IPS-15b (cell line): ENCODE data around the gene ADAM15.
A peak's percentile ranks its signal among the peaks of the same experiment; 100 is the strongest.

Source experiments
- H3K27me3 ChIP-seq: one replicate; pipeline ENCODE4 v1.6.1; 2013; ENCODE audit warnings: low read length; ENCODE audit not compliant: control insufficient read depth, insufficient read depth
- H3K36me3 ChIP-seq: one replicate; pipeline ENCODE4 v1.6.1; 2013; ENCODE audit warnings: low read length; ENCODE audit not compliant: control insufficient read depth, insufficient read depth
- H3K4me1 ChIP-seq: one replicate; pipeline ENCODE4 v1.6.1; 2013; ENCODE audit warnings: mild to moderate bottlenecking, low read length; ENCODE audit not compliant: control insufficient read depth, insufficient read depth
- H3K4me3 ChIP-seq: one replicate; pipeline ENCODE4 v1.5.1; 2013; ENCODE audit warnings: low read depth, low read length
- H3K9ac ChIP-seq: one replicate; pipeline ENCODE4 v1.6.1; 2013; ENCODE audit warnings: low read depth, mild to moderate bottlenecking, low read length
- H3K9me3 ChIP-seq: one replicate; pipeline ENCODE4 v1.6.1; 2013; ENCODE audit warnings: mild to moderate bottlenecking, low read length; ENCODE audit not compliant: control insufficient read depth, insufficient read depth

Gene ADAM15

GRCh38 chr1:155082301-155083051, 31.4 kb downstream of the ADAM15 start:
- Histone ChIP-seq H3K36me3 (no peaks in the 10 kb centered on the region), H3K9me3 (no peaks in the 10 kb centered on the region), H3K4me3 (peak overlapping the region; percentile 52), H3K4me1 (peaks cover 12% of the 10 kb centered on the region), H3K9ac (no peak overlapping the region), H3K27me3 (peaks cover 59% of the 10 kb centered on the region)

GRCh38 chr1:155083052-155083541, 32.0 kb downstream of the ADAM15 start:
- Histone ChIP-seq H3K4me1 (peaks cover 14% of the 10 kb centered on the region), H3K27me3 (peaks cover 53% of the 10 kb centered on the region), H3K9ac (no peak overlapping the region)

GRCh38 chr1:155083865-155084721, 33.0 kb downstream of the ADAM15 start:
- H3K9me3 ChIP-seq = no peaks in the 10 kb centered on the region
- no peaks in the 10 kb centered on the region for H3K36me3 ChIP-seq
- peaks cover 14% of the 10 kb centered on the region for H3K4me1 ChIP-seq
- peaks cover 50% of the 10 kb centered on the region for H3K27me3 ChIP-seq
- no peak overlapping the region for H3K9ac ChIP-seq
- peak overlapping the region; percentile 93 for H3K4me3 ChIP-seq

More at GRCh38 chr1:155083052-155083541, 32.0 kb downstream of the ADAM15 start:
- H3K4me3 ChIP-seq = peak overlapping the region; percentile 52
- H3K9me3 ChIP-seq = no peaks in the 10 kb centered on the region
- H3K36me3 ChIP-seq = no peaks in the 10 kb centered on the region

- Histone ChIP-seq H3K4me3 (peak overlapping the region; percentile 93), H3K27me3 (peaks cover 41% of the 10 kb centered on the region), H3K9me3 (no peaks in the 10 kb centered on the region), H3K36me3 (no peaks in the 10 kb centered on the region), H3K4me1 (peaks cover 14% of the 10 kb centered on the region), H3K9ac (peak overlapping the region; percentile 37)
Observed at GRCh38 chr1:155084722-155085503, 33.8 kb downstream of the ADAM15 start.

- Histone ChIP-seq H3K9me3 (no peaks in the 10 kb centered on the region), H3K36me3 (no peaks in the 10 kb centered on the region), H3K9ac (peak overlapping the region; percentile 37), H3K4me3 (peak overlapping the region; percentile 93), H3K27me3 (peaks cover 40% of the 10 kb centered on the region), H3K4me1 (peaks cover 14% of the 10 kb centered on the region)
Observed at GRCh38 chr1:155085504-155086127, 34.5 kb downstream of the ADAM15 start.

GRCh38 chr1:155086128-155086741, 35.1 kb downstream of the ADAM15 start:
- H3K9me3 ChIP-seq = no peaks in the 10 kb centered on the region
- peak overlapping the region; percentile 93 for H3K4me3 ChIP-seq
- H3K4me1 ChIP-seq = peaks cover 18% of the 10 kb centered on the region
- H3K9ac ChIP-seq = no peak overlapping the region
- peaks cover 40% of the 10 kb centered on the region for H3K27me3 ChIP-seq
- H3K36me3 ChIP-seq = no peaks in the 10 kb centered on the region

GRCh38 chr1:155086856-155087535, 35.9 kb downstream of the ADAM15 start:
- H3K9me3 ChIP-seq = no peaks in the 10 kb centered on the region
- H3K4me3 ChIP-seq = no peak overlapping the region
- no peak overlapping the region for H3K9ac ChIP-seq
- peaks cover 16% of the 10 kb centered on the region for H3K4me1 ChIP-seq
- H3K36me3 ChIP-seq = no peaks in the 10 kb centered on the region
- H3K27me3 ChIP-seq = peaks cover 38% of the 10 kb centered on the region

- Histone ChIP-seq H3K4me1 (peaks cover 12% of the 10 kb centered on the region), H3K4me3 (peak overlapping the region; percentile 33), H3K9ac (peak overlapping the region; percentile 41), H3K27me3 (peaks cover 20% of the 10 kb centered on the region), H3K9me3 (no peaks in the 10 kb centered on the region), H3K36me3 (no peaks in the 10 kb centered on the region)
Observed at GRCh38 chr1:155091071-155092051, 40.2 kb downstream of the ADAM15 start.

- Histone ChIP-seq H3K4me1 (peaks cover 12% of the 10 kb centered on the region), H3K36me3 (no peaks in the 10 kb centered on the region), H3K4me3 (no peak overlapping the region), H3K9ac (no peak overlapping the region), H3K9me3 (no peaks in the 10 kb centered on the region), H3K27me3 (peaks cover 20% of the 10 kb centered on the region)
Observed at GRCh38 chr1:155092131-155092530, 41.0 kb downstream of the ADAM15 start.
